Neural cell (in vitro differentiated cells): ENCODE results near the gene KRT83. TPM values are rescaled to one million over a fixed set of nuclear protein-coding genes. Genes with fewer than 3 reads are reported as not detected.

ENCODE experiments used
- H2AFZ ChIP-seq: fragments of 200-600, 300-800 bp; sonication (generic), shearing (Covaris generic); 2 replicates; pipeline ENCODE4 v1.6.0; 2014; ENCODE audit warnings: low read depth, mild to moderate bottlenecking, antibody characterized with exemption, low read length, moderate library complexity
- H3F3A ChIP-seq: fragments of 200-600 bp; shearing (Covaris generic); 2 replicates; pipeline ENCODE4 v1.6.1; 2016; ENCODE audit warnings: mild to moderate bottlenecking, moderate library complexity, mixed read lengths, antibody characterized with exemption, low read length; ENCODE audit not compliant: insufficient read depth, poor library complexity, severe bottlenecking
- H3K27ac ChIP-seq: fragments of 200-600, 300-800 bp; sonication (generic), shearing (Covaris generic); 2 replicates; pipeline ENCODE4 v1.5.1; 2014; ENCODE audit warnings: mild to moderate bottlenecking, low read length, moderate library complexity
- H3K27me3 ChIP-seq: fragments of 300-800, 200-600 bp; sonication (generic), shearing (Covaris generic); 2 replicates; pipeline ENCODE4 v1.6.0; 2014; ENCODE audit warnings: mild to moderate bottlenecking, low read depth, low read length, moderate library complexity; ENCODE audit not compliant: insufficient read depth
- H3K36me3 ChIP-seq: fragments of 300-800, 200-600 bp; sonication (generic), shearing (Covaris generic); 2 replicates; pipeline ENCODE4 v1.5.1; 2014; ENCODE audit warnings: mild to moderate bottlenecking, antibody characterized with exemption, low read length, moderate library complexity; ENCODE audit not compliant: insufficient read depth
- H3K4me2 ChIP-seq: fragments of 300-800, 200-600 bp; sonication (generic), shearing (Covaris generic); 2 replicates; pipeline ENCODE4 v1.6.0; 2014; ENCODE audit warnings: mild to moderate bottlenecking, low read length
- H3K4me3 ChIP-seq: fragments of 300-800, 200-600 bp; sonication (generic), shearing (Covaris generic); 2 replicates; pipeline ENCODE4 v1.5.1; 2014; ENCODE audit warnings: mild to moderate bottlenecking, low read length, moderate library complexity
- H3K79me2 ChIP-seq: fragments of 200-600 bp; shearing (Covaris generic); replicated peaks from 2 replicates; pipeline ENCODE4 v1.6.0; 2014; ENCODE audit warnings: mild to moderate bottlenecking, low read length, moderate library complexity; ENCODE audit not compliant: insufficient read depth
- H3K9ac ChIP-seq: fragments of 300-800, 200-600 bp; sonication (generic), shearing (Covaris generic); 2 replicates; pipeline ENCODE4 v1.6.1; 2016; ENCODE audit warnings: mild to moderate bottlenecking, low read length, mixed read lengths
- H3K9me2 ChIP-seq: fragments of 200-600 bp; shearing (Covaris generic); 2 replicates; pipeline ENCODE4 v1.6.1; 2016; ENCODE audit warnings: mild to moderate bottlenecking, low read length, mixed read lengths; ENCODE audit not compliant: insufficient read depth
- H3K9me3 ChIP-seq: fragments of 200-600, 300-800 bp; sonication (generic), shearing (Covaris generic); 2 replicates; pipeline ENCODE4 v1.6.1; 2016; ENCODE audit warnings: mild to moderate bottlenecking, mixed run types, low read length, moderate library complexity, mixed read lengths
- H4K20me1 ChIP-seq: fragments of 200-600 bp; shearing (Covaris generic); 2 replicates; pipeline ENCODE4 v1.6.1; 2016; ENCODE audit warnings: mild to moderate bottlenecking, mixed run types; ENCODE audit not compliant: insufficient read depth
- EP300 ChIP-seq: fragments of 450-650 bp; conservative IDR thresholded peaks from 2 replicates; pipeline ENCODE4 v1.6.1; 2014; ENCODE audit warnings: antibody characterized with exemption, mild to moderate bottlenecking, moderate library complexity; ENCODE audit not compliant: poor library complexity, severe bottlenecking
- EZH2 ChIP-seq: fragments of 200-600, 300-800 bp; shearing (Covaris generic), sonication (generic); IDR thresholded peaks from 2 replicates; pipeline ENCODE4 v1.6.1; 2014; ENCODE audit warnings: antibody characterized with exemption, low read length, borderline replicate concordance, mild to moderate bottlenecking; ENCODE audit not compliant: insufficient read depth, poor library complexity, severe bottlenecking
- MXI1 ChIP-seq: fragments of 450-650 bp; conservative IDR thresholded peaks from 2 replicates; pipeline ENCODE4 v1.6.1; 2014; ENCODE audit warnings: antibody characterized with exemption, mild to moderate bottlenecking; ENCODE audit not compliant: poor library complexity, severe bottlenecking
- POLR2AphosphoS5 ChIP-seq: IDR thresholded peaks from 2 replicates; pipeline ENCODE4 v1.6.1; 2012
- RAD21 ChIP-seq: fragments of 450-650 bp; conservative IDR thresholded peaks from 2 replicates; pipeline ENCODE4 v1.6.1; 2014; ENCODE audit warnings: antibody characterized with exemption, mild to moderate bottlenecking, moderate library complexity
- SMC3 ChIP-seq: fragments of 450-650 bp; conservative IDR thresholded peaks from 2 replicates; pipeline ENCODE4 v1.6.1; 2014; ENCODE audit warnings: antibody characterized with exemption, mild to moderate bottlenecking, moderate library complexity; ENCODE audit not compliant: poor library complexity
- TAF1 ChIP-seq: IDR thresholded peaks from 2 replicates; pipeline ENCODE4 v1.6.1; 2012; ENCODE audit warnings: low read depth
- polyA plus RNA-seq: library from polyadenylated mRNA; depleted of rRNA; stranded (reverse); fragments of >200 nt; gene quantifications from 2 replicates; pipeline ENCODE4 v1.2.3, GENCODE V29; 2014
- TF ChIP-seq, protein P1 (sequence below): IDR thresholded peaks from 2 replicates; pipeline ENCODE4 v1.6.1; 2012; ENCODE audit warnings: borderline replicate concordance
- TF ChIP-seq, protein P2 (sequence below): fragments of 450-650 bp; IDR thresholded peaks from 2 replicates; pipeline ENCODE4 v1.5.1; 2014; ENCODE audit warnings: antibody characterized with exemption, mild to moderate bottlenecking, moderate library complexity; ENCODE audit not compliant: poor library complexity, severe bottlenecking

Gene KRT83
- polyA plus RNA-seq, 1 donor from 2014 or later: not detected

DNA sequence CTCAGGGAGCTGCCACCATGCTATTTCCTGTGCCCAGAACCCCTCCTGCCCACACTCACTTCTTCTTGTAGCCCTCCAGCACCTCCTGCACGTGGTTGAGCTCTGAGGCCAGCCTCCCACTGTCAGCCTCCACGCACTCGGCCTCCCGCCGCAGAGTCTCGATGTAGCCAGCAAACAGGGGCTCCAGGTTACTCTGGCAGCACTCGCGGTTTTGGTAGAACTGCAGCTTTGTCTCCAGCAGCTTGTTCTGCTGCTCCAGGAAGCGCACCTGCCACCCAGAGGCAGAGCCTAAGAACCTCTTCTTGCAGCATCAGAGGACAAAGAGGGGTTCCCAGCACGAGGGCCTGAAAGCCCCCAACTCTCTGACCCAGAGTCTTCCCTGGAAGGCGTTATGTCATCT, 2.1 kb downstream of the KRT83 start:
- no peaks in the 10 kb centered on the region for H4K20me1 ChIP-seq
- no peak overlapping the region for H3K4me2 ChIP-seq
- no peak overlapping the region for H3K9ac ChIP-seq
- no peaks in the 10 kb centered on the region for H3K36me3 ChIP-seq
- TF ChIP-seq TAF1 (no peak), MXI1 (no peak), EP300 (no peak), SMC3 (no peak), RAD21 (no peak), EZH2 (no peak), POLR2AphosphoS5 (no peak)
- TF ChIP-seq, protein P1, sequence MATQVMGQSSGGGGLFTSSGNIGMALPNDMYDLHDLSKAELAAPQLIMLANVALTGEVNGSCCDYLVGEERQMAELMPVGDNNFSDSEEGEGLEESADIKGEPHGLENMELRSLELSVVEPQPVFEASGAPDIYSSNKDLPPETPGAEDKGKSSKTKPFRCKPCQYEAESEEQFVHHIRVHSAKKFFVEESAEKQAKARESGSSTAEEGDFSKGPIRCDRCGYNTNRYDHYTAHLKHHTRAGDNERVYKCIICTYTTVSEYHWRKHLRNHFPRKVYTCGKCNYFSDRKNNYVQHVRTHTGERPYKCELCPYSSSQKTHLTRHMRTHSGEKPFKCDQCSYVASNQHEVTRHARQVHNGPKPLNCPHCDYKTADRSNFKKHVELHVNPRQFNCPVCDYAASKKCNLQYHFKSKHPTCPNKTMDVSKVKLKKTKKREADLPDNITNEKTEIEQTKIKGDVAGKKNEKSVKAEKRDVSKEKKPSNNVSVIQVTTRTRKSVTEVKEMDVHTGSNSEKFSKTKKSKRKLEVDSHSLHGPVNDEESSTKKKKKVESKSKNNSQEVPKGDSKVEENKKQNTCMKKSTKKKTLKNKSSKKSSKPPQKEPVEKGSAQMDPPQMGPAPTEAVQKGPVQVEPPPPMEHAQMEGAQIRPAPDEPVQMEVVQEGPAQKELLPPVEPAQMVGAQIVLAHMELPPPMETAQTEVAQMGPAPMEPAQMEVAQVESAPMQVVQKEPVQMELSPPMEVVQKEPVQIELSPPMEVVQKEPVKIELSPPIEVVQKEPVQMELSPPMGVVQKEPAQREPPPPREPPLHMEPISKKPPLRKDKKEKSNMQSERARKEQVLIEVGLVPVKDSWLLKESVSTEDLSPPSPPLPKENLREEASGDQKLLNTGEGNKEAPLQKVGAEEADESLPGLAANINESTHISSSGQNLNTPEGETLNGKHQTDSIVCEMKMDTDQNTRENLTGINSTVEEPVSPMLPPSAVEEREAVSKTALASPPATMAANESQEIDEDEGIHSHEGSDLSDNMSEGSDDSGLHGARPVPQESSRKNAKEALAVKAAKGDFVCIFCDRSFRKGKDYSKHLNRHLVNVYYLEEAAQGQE: no peak
- TF ChIP-seq, protein P2, sequence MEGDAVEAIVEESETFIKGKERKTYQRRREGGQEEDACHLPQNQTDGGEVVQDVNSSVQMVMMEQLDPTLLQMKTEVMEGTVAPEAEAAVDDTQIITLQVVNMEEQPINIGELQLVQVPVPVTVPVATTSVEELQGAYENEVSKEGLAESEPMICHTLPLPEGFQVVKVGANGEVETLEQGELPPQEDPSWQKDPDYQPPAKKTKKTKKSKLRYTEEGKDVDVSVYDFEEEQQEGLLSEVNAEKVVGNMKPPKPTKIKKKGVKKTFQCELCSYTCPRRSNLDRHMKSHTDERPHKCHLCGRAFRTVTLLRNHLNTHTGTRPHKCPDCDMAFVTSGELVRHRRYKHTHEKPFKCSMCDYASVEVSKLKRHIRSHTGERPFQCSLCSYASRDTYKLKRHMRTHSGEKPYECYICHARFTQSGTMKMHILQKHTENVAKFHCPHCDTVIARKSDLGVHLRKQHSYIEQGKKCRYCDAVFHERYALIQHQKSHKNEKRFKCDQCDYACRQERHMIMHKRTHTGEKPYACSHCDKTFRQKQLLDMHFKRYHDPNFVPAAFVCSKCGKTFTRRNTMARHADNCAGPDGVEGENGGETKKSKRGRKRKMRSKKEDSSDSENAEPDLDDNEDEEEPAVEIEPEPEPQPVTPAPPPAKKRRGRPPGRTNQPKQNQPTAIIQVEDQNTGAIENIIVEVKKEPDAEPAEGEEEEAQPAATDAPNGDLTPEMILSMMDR: no peak
- no peaks in the 10 kb centered on the region for H3K27me3 ChIP-seq
- no peak overlapping the region for H2AFZ ChIP-seq
- no peaks in the 10 kb centered on the region for H3K9me3 ChIP-seq
- H3F3A ChIP-seq: no peaks in the 10 kb centered on the region
- H3K9me2 ChIP-seq: no peaks in the 10 kb centered on the region
- no peaks in the 10 kb centered on the region for H3K79me2 ChIP-seq
- H3K27ac ChIP-seq: no peak overlapping the region
- no peak overlapping the region for H3K4me3 ChIP-seq

DNA sequence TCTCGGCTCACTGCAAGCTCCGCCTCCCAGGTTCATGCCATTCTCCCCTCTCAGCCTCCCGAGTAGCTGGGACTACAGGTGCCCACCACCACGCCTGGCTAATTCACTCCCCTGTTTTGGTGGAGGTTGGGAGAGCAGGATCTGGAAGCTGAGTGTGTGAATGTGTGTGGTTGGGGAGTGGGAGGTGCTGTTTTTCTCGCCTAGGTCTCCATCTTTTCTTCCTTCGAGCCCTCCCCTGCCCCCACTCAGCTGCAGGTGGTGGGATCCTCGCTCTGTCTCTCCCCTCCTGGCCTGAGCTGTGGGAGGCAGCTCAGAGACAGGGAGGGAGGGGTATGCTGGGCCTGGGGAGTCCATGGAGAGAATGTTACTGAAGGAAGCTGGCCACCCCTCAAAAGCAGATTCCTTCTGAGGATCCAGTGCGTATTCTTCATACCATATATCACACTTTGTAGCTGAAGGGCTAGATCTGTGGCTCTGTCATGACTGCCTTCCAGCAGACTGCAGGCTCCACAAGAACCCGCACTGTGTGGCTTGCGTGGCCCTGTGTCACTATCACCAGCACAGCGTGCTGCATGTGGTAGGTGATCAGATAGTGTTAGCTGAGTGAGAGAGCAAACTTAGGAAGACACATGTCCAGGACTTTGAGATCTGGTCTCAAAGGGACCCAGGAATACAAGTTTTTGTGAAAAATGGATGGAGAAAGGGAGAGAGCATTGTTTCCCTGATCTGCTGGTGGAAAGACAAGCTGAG, 2.8 kb downstream of the KRT83 start:
- no peaks in the 10 kb centered on the region for H3K9me3 ChIP-seq

More for the DNA sequence above, 2.8 kb downstream of the KRT83 start:
- TF ChIP-seq, protein P2: no peak
- Histone ChIP-seq H3K4me2 (no peak overlapping the region), H2AFZ (no peak overlapping the region), H3K9me2 (no peaks in the 10 kb centered on the region), H3F3A (no peaks in the 10 kb centered on the region), H3K36me3 (no peaks in the 10 kb centered on the region), H3K79me2 (no peaks in the 10 kb centered on the region), H3K9ac (no peak overlapping the region), H3K27ac (no peak overlapping the region), H4K20me1 (no peaks in the 10 kb centered on the region), H3K27me3 (no peaks in the 10 kb centered on the region), H3K4me3 (no peak overlapping the region)
